ENCODE data around the gene EXOSC10. TPM values are rescaled to one million over a fixed set of nuclear protein-coding genes. Genes with fewer than 3 reads are reported as not detected.

EXOSC10 gene
- total RNA-seq, 1 experiment from 2014 or later, result 93.1 TPM

GRCh38 chr1:11026903-11027302 is 72.8 kb downstream of the EXOSC10 start:
- in situ Hi-C loops (cut with HindIII; ENCODE audit: low pct_unique_long_range_greater_than_20kb, low sequenced_read_pairs) (no loop called here), intact Hi-C loops (cut with micrococcal nuclease; ENCODE audit: unreplicated experiment) (no loop called here)
- no peak for DNase-seq (ENCODE audit: low read depth, low spot score)
- H3K4me3 ChIP-seq (ENCODE audit: low read depth in 2 of 2, low read length in 2 of 2), result no peak overlapping the region
- no peak; the same call in 1 of the 2 replicates for ATAC-seq
- H3K27ac ChIP-seq (ENCODE audit: low read length), result no peak overlapping the region
- no peaks in the 10 kb centered on the region for H3K27me3 ChIP-seq (ENCODE audit: control insufficient read depth, insufficient read depth, low read length)
- POLR2A ChIA-PET, result no interaction called here
- H3K9me3 ChIP-seq (ENCODE audit: control insufficient read depth, insufficient read depth, low read depth, low read length), result no peaks in the 10 kb centered on the region
- peaks cover 31% of the 10 kb centered on the region for H3K36me3 ChIP-seq (ENCODE audit: control insufficient read depth, insufficient read depth, low read length)
- CTCF ChIA-PET, result no interaction called here
- TF ChIP-seq CTCF (IDR thresholded peaks at IDR 0.05) (no peak), TCF7L2 (IDR thresholded peaks at IDR 0.05; ENCODE audit: low read depth, low read length) (no peak), SIN3A (IDR thresholded peaks at IDR 0.05; ENCODE audit: borderline replicate concordance, insufficient read depth, low read depth, low read length) (no peak), POLR2AphosphoS5 (IDR thresholded peaks at IDR 0.05; ENCODE audit: low read depth, low read length) (no peak), REST (IDR thresholded peaks at IDR 0.05; ENCODE audit: insufficient read depth in 1 of 2, low read depth in 2 of 2, low read length in 1 of 2) (no peak)
- no peaks in the 10 kb centered on the region for H3K4me1 ChIP-seq (ENCODE audit: control insufficient read depth, insufficient read depth, low read length)
- no TSS peak for BruUV-seq (replicated peaks)

- no TSS peak for BruUV-seq (replicated peaks)
- ChIA-PET CTCF (no interaction called here), POLR2A (no interaction called here)
- DNase-seq (ENCODE audit: low read depth, low spot score) (no peak), ATAC-seq (no peak)
- no peak overlapping the region for H3K4me3 ChIP-seq (ENCODE audit: low read depth in 2 of 2, low read length in 2 of 2)
- H3K36me3 ChIP-seq (ENCODE audit: control insufficient read depth, insufficient read depth, low read length), result peaks cover 32% of the 10 kb centered on the region
- H3K27ac ChIP-seq (ENCODE audit: low read length), result no peak overlapping the region
- no peaks in the 10 kb centered on the region for H3K4me1 ChIP-seq (ENCODE audit: control insufficient read depth, insufficient read depth, low read length)
- no peaks in the 10 kb centered on the region for H3K9me3 ChIP-seq (ENCODE audit: control insufficient read depth, insufficient read depth, low read depth, low read length)
- intact Hi-C loops (cut with micrococcal nuclease; ENCODE audit: unreplicated experiment), result no loop called here
- in situ Hi-C loops (cut with HindIII; ENCODE audit: low pct_unique_long_range_greater_than_20kb, low sequenced_read_pairs), result no loop called here
- no peaks in the 10 kb centered on the region for H3K27me3 ChIP-seq (ENCODE audit: control insufficient read depth, insufficient read depth, low read length)
- no peak for TF ChIP-seq TCF7L2 (IDR thresholded peaks at IDR 0.05; ENCODE audit: low read depth, low read length)
- no peak for TF ChIP-seq REST (IDR thresholded peaks at IDR 0.05; ENCODE audit: insufficient read depth in 1 of 2, low read depth in 2 of 2, low read length in 1 of 2)
- no peak for TF ChIP-seq SIN3A (IDR thresholded peaks at IDR 0.05; ENCODE audit: borderline replicate concordance, insufficient read depth, low read depth, low read length)
- TF ChIP-seq CTCF (IDR thresholded peaks at IDR 0.05), result no peak
- no peak for TF ChIP-seq POLR2AphosphoS5 (IDR thresholded peaks at IDR 0.05; ENCODE audit: low read depth, low read length)
Measured at GRCh38 chr1:11026052-11026451, 73.6 kb downstream of the EXOSC10 start.
